OCI-LY7 (cell line): ENCODE results near the gene SEMA3D.

Experiments used
- EZH2phosphoT487 ChIP-seq: fragments of 200-600 bp; sonication (generic); IDR thresholded peaks from 2 replicates; pipeline ENCODE4 v1.6.1; 2018; ENCODE audit warnings: low read depth, borderline replicate concordance, mild to moderate bottlenecking, mixed run types, antibody characterized with exemption, low read length, moderate library complexity, mixed read lengths
- TF ChIP-seq, protein P1 (sequence below): fragments of 200-600 bp; sonication (generic); conservative IDR thresholded peaks from 2 replicates; pipeline ENCODE4 v1.5.1; 2014; ENCODE audit warnings: mild to moderate bottlenecking, antibody characterized with exemption, low read length, moderate library complexity, mixed read lengths

DNA sequence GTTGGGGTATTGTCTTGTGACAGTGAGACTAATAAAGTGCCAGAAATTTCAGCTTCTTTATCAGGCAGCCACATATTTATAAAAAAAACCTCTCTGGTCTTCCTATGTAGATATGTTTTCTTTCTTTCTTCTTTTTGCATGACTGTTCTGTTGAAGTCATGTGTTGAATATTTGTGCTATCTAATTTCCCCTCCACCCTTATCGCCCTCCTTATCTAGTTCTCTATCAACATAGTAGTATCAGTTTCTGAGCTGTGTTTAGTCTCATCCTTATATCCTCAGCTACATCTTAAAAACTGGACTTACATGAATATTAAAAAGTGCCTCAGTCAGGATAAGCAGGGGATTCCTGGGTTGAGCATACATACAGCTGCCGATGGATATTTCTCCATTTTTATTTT, 53.9 kb downstream of the SEMA3D start:
- TF ChIP-seq, protein P1, sequence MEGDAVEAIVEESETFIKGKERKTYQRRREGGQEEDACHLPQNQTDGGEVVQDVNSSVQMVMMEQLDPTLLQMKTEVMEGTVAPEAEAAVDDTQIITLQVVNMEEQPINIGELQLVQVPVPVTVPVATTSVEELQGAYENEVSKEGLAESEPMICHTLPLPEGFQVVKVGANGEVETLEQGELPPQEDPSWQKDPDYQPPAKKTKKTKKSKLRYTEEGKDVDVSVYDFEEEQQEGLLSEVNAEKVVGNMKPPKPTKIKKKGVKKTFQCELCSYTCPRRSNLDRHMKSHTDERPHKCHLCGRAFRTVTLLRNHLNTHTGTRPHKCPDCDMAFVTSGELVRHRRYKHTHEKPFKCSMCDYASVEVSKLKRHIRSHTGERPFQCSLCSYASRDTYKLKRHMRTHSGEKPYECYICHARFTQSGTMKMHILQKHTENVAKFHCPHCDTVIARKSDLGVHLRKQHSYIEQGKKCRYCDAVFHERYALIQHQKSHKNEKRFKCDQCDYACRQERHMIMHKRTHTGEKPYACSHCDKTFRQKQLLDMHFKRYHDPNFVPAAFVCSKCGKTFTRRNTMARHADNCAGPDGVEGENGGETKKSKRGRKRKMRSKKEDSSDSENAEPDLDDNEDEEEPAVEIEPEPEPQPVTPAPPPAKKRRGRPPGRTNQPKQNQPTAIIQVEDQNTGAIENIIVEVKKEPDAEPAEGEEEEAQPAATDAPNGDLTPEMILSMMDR: no peak
- TF ChIP-seq EZH2phosphoT487: no peak
